Measurements from ENCODE around the gene ITGAX.
"Not testable (repeated sequence)": the region's sequence is repeated elsewhere in the genome, so short reads cannot be mapped to it uniquely, and the experiment has no call there.

Gene ITGAX

GRCh38 chr16:31354394-31355291, at the start of gene ITGAX:
ITGAX (plus strand) TSS chr16:31355176; CDS start chr16:31355255, 79 bp downstream.
- peak within 1 kb of the TSS; percentile 13; the same call in 1 of the 2 replicates for H3K4me3 ChIP-seq (ENCODE audit: low read depth, low read length)
- DNase-seq (ENCODE audit: low read depth) = peak; percentile 80

GRCh38 chr16:31305219-31305618, 49.8 kb upstream of the ITGAX start:
- H3K4me3 ChIP-seq (ENCODE audit: low read depth, low read length) = no peak overlapping the region
- no peak for DNase-seq (ENCODE audit: low read depth)
- TF ChIP-seq, protein P1, sequence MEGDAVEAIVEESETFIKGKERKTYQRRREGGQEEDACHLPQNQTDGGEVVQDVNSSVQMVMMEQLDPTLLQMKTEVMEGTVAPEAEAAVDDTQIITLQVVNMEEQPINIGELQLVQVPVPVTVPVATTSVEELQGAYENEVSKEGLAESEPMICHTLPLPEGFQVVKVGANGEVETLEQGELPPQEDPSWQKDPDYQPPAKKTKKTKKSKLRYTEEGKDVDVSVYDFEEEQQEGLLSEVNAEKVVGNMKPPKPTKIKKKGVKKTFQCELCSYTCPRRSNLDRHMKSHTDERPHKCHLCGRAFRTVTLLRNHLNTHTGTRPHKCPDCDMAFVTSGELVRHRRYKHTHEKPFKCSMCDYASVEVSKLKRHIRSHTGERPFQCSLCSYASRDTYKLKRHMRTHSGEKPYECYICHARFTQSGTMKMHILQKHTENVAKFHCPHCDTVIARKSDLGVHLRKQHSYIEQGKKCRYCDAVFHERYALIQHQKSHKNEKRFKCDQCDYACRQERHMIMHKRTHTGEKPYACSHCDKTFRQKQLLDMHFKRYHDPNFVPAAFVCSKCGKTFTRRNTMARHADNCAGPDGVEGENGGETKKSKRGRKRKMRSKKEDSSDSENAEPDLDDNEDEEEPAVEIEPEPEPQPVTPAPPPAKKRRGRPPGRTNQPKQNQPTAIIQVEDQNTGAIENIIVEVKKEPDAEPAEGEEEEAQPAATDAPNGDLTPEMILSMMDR (IDR thresholded peaks at IDR 0.05; ENCODE audit: insufficient read depth, low read depth, low read length, missing control alignments) = no peak

More at GRCh38 chr16:31354394-31355291, at the start of gene ITGAX:
- TF ChIP-seq, protein P1 (IDR thresholded peaks at IDR 0.05; ENCODE audit: insufficient read depth, low read depth, low read length, missing control alignments) = no peak

- not testable (repeated sequence) for DNase-seq (ENCODE audit: low read depth); H3K4me3 ChIP-seq (ENCODE audit: low read depth, low read length)
Measured at GRCh38 chr16:31308381-31308780, 46.6 kb upstream of the ITGAX start.

DNA sequence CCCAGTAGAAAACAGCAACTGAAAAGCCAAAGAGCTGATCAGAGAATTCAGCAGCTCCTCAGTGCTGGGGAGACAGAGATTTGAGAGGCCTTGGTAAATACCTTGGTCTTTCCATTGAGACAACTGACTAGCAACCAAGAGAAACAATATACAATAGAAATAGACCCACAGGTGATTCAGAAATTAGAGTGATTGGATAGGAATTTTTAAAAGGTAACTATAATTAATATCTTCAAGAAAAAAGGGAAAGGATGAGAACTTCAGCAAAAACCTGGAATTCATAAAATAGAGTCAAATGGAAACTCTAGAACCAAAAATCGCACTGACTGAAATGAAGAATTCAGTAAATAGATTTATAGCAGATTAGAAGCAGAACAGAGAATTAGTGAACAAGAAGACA, 32.5 kb upstream of the ITGAX start:
- H3K4me3 ChIP-seq (ENCODE audit: low read depth, low read length) = no peak overlapping the region
- DNase-seq (ENCODE audit: low read depth) = no peak
- TF ChIP-seq, protein P1 (IDR thresholded peaks at IDR 0.05; ENCODE audit: insufficient read depth, low read depth, low read length, missing control alignments) = no peak

DNA sequence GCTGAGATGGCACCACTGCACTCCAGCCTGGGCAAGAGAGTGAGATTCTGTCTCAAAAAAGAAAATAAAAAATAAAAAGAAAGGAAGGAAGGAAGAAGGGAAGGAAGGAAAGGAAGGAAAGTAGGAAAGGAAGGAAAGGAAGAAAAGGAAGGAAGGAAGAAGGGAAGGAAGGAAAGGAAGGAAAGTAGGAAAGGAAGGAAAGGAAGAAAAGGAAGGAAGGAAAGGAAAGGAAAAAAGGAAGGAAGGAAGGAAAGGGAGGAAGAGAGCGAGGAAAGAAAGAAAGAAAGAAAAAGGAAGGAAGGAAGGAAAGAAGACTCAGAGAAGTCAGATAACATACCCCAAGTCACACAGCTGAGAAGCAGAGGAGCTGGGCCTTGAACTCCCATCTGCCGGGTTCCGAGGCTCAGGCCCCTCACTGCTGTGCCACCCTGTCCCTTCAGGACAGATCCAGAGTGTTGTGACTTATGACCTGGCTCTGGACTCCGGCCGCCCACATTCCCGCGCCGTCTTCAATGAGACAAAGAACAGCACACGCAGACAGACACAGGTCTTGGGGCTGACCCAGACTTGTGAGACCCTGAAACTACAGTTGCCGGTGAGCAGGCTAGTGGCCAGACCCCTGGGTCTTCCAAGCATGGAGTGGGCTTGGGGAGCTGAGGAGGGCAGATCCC, 30.9 kb upstream of the ITGAX start:
- no peak for DNase-seq (ENCODE audit: low read depth)
- no peak overlapping the region for H3K4me3 ChIP-seq (ENCODE audit: low read depth, low read length)
- TF ChIP-seq, protein P1 (IDR thresholded peaks at IDR 0.05; ENCODE audit: insufficient read depth, low read depth, low read length, missing control alignments) = no peak

- H3K4me3 ChIP-seq (ENCODE audit: low read depth, low read length) = no peak overlapping the region
- TF ChIP-seq, protein P1 (IDR thresholded peaks at IDR 0.05; ENCODE audit: insufficient read depth, low read depth, low read length, missing control alignments) = no peak
- no peak for DNase-seq (ENCODE audit: low read depth)
Measured at GRCh38 chr16:31325171-31325570, 29.8 kb upstream of the ITGAX start.

GRCh38 chr16:31327646-31328225, 27.2 kb upstream of the ITGAX start:
- DNase-seq (ENCODE audit: low read depth) = no peak
- TF ChIP-seq, protein P1 (IDR thresholded peaks at IDR 0.05; ENCODE audit: insufficient read depth, low read depth, low read length, missing control alignments) = no peak
- no peak overlapping the region for H3K4me3 ChIP-seq (ENCODE audit: low read depth, low read length)

Measured in GM12865 (cell line).